Kidney epithelial cell (primary cell): Measurements from ENCODE around the gene HS1BP3. TPM values are rescaled to one million over a fixed set of nuclear protein-coding genes. Genes with fewer than 3 reads are reported as not detected.

Source experiments
- DNase-seq: peaks from one replicate; pipeline ENCODE4 v3.0.0-alpha.2; 2010; ENCODE audit warnings: low read depth
- H3K27me3 ChIP-seq: 2 replicates; pipeline ENCODE4 v1.6.0; 2011; ENCODE audit warnings: low read length; ENCODE audit not compliant: control insufficient read depth, insufficient read depth
- H3K36me3 ChIP-seq: 2 replicates; pipeline ENCODE4 v1.5.1; 2011; ENCODE audit warnings: low read length; ENCODE audit not compliant: control insufficient read depth, insufficient read depth
- H3K4me3 ChIP-seq: 2 replicates; pipeline ENCODE4 v1.5.1; 2011; ENCODE audit warnings: low read depth, mild to moderate bottlenecking, control low read depth, low read length
- total RNA-seq: library from RNA; depleted of rRNA; stranded (reverse); fragments of >200 nt; gene quantifications from 2 replicates; pipeline ENCODE4 v1.2.3, GENCODE V29; 2015
- TF ChIP-seq, protein P1 (sequence below): IDR thresholded peaks from 2 replicates; pipeline ENCODE4 v1.5.1; 2011; ENCODE audit warnings: mild to moderate bottlenecking, moderate library complexity, low read length, control low read depth, inconsistent platforms; ENCODE audit not compliant: insufficient read depth, poor library complexity, severe bottlenecking

The HS1BP3 gene
- total RNA-seq, 1 donor from 2014 or later = 42.4 TPM

DNA sequence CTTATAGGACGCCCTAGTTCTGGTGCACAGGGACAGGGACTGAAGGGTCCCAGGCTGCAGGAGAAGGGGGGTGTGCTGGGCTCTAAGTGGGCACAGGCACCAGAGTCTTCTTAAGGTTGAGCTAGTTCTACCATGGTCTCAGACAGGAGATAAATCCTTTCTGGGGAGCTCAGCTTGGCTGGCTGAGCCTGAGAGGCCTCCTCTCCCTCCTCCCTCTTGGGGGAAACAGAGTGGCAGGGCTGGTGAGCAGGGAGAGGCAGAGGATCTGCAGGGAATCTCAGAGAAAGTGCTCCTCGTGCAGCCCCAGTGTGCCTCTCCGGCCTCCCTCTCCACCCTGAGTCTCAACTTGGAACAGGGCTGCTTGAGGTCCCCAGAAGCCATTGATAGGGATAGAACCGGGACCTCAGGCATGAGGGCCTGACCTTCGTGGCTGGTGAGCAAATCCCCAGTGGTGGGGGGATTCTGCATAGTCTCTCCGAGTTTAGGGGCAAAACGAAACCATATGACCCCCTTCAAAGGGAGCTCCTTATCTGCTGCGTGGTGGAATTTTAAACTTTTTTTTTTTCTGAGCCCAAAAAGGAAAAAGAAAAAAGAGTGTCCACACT lies 18.1 kb upstream of the HS1BP3 start:
- H3K4me3 ChIP-seq = no peak overlapping the region
- no peaks in the 10 kb centered on the region for H3K36me3 ChIP-seq
- peaks cover 83% of the 10 kb centered on the region for H3K27me3 ChIP-seq
- no peak for DNase-seq
- TF ChIP-seq, protein P1, sequence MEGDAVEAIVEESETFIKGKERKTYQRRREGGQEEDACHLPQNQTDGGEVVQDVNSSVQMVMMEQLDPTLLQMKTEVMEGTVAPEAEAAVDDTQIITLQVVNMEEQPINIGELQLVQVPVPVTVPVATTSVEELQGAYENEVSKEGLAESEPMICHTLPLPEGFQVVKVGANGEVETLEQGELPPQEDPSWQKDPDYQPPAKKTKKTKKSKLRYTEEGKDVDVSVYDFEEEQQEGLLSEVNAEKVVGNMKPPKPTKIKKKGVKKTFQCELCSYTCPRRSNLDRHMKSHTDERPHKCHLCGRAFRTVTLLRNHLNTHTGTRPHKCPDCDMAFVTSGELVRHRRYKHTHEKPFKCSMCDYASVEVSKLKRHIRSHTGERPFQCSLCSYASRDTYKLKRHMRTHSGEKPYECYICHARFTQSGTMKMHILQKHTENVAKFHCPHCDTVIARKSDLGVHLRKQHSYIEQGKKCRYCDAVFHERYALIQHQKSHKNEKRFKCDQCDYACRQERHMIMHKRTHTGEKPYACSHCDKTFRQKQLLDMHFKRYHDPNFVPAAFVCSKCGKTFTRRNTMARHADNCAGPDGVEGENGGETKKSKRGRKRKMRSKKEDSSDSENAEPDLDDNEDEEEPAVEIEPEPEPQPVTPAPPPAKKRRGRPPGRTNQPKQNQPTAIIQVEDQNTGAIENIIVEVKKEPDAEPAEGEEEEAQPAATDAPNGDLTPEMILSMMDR = no peak

DNA sequence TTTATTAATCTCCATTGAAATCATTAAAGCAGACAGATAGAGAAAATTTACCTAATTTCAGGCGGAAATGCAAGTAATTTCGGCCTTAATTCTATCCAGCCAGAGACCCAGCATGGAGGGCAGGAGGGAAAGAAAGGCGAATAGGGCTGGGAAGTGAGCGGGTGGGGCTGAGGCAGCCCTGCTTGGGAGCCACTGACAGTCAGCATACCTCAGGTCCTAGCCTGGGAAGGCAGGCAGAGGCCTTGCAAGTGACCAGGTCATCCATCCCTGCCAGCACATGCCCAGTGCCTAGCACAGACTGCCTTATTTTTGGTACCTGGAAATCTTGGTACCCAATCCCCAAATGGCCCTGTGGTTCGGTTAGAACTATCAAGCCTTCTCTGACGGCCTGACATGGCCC lies 17.6 kb upstream of the HS1BP3 start:
- TF ChIP-seq, protein P1 = no peak
- Histone ChIP-seq H3K4me3 (no peak overlapping the region), H3K27me3 (peaks cover 87% of the 10 kb centered on the region), H3K36me3 (no peaks in the 10 kb centered on the region)
- DNase-seq = no peak

DNA sequence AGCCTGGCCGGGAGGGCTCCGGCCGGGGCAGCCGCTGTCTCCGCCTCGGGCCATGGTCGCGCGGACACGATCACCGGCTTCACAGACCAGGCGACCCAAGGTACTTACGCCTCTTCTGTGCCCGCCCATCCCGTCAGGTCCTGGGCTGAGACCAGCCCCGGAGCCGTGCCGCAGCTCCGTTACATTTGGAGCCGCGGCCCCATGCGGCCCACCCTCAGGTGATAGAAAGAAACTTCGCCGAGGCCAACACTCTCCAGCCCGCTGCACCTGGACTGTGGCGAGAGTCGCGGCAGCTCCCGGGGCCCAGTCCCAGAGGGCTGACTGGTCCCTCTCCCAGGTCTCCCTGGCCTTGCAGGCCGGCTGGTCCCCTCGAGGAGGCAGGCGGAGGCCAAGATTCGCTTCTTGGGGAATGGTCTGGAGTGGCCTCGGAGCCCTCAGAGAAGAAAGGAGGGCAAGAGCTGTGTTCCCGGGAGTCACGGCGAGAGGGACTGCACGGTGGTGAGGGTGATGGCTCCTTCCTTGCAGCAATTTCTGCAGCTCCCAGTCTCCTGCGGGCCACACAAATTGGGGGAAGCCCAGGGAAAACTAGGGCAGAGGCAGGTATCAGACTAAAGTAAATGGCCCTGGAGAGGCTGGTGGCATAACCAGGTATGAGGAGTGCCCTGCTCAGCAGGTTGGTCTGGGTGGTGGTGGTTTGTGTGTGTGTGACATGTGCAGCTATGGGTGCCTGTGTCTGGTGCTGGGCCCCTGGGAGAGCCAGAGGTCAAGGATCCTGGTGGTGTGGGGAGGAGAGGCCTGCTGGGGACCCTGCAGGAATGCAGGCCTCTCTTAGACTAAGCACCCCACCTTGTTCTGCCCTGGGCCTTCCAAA lies 16.9 kb upstream of the HS1BP3 start:
- DNase-seq = no peak
- H3K4me3 ChIP-seq = peak overlapping the region; percentile 29
- no peaks in the 10 kb centered on the region for H3K36me3 ChIP-seq
- H3K27me3 ChIP-seq = peaks cover 91% of the 10 kb centered on the region
- TF ChIP-seq, protein P1 = no peak

DNA sequence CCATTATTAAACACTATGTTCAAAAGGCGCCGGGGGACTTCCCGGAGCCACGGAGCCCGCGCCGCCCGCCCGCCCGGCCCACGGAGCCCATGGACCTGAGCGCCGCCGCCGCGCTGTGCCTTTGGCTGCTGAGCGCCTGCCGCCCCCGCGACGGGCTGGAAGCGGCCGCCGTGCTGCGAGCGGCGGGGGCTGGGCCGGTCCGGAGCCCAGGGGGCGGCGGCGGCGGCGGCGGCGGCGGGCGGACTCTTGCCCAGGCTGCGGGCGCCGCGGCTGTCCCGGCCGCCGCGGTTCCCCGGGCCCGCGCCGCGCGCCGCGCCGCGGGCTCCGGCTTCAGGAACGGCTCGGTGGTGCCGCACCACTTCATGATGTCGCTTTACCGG lies 16.2 kb upstream of the HS1BP3 start:
- no peaks in the 10 kb centered on the region for H3K36me3 ChIP-seq
- peak overlapping the region; percentile 29 for H3K4me3 ChIP-seq
- H3K27me3 ChIP-seq = peaks cover 91% of the 10 kb centered on the region
- no peak for DNase-seq
- TF ChIP-seq, protein P1 = no peak

DNA sequence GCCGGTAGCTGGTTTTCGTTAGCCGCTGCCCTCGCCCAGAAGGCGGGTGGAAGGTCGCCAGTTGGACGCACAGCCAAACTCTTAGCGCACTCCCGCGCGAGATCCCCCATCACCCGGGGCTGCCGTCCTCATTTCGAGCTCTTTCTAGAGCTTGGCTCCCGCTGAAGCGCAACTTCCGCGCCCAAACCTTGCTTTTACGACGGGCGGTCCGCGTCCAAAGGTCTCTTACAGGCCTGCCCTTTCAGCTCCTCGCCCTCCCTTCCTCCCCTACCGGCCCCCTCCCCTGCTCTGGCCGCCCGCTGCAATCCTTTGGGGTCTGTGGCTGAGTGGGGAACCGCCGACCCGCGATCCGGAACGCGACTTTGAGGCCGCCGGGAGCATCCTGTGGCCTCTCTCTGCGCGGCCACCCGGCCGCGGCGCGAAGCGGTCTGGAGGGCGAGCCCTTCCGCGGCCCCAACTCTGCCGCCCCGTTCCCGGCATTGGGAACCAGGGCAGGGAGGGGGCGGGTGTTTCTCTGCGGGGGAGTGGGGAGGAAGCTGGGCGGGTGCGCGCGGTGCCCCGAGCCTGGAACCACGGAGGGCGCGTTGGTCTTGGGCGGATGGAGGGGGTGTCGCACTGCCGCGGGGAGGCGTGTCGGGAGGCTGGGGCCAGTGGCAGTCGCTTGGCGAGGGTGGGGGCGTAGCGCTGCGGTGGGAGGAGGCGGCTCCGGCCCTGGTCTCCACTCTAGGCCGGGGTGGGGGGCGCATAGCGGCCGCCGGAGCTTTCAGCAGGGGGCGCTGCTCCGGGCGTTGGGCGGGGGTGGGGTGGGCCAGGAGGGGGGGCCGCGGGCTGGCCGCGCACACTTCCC lies 15.6 kb upstream of the HS1BP3 start, which contains the start of gene GDF7:
Gene GDF7, plus strand, starts transcription at position 841 of the 847 bp plus-strand sequence. CDS start 96 bp downstream, outside the sequence.
- Histone ChIP-seq H3K27me3 (peaks cover 93% of the 10 kb centered on the region), H3K36me3 (no peaks in the 10 kb centered on the region), H3K4me3 (peak within 1 kb of the TSS; percentile 29)
- TF ChIP-seq, protein P1 = peak; percentile 21
- no peak for DNase-seq
